HCT116 (cell line): Measurements from ENCODE around the gene VCPKMT. TPM values are rescaled to one million over a fixed set of nuclear protein-coding genes. Genes with fewer than 3 reads are reported as not detected.
"Not testable (repeated sequence)": the region's sequence is repeated elsewhere in the genome, so short reads cannot be mapped to it uniquely, and the experiment has no call there.

Experiments
- ATAC-seq: fragments of 200-7000 bp; cut with Tn5 transposase; 2 replicates; pipeline ENCODE4 v1.9.1; 2020; ENCODE audit warnings: mild to moderate bottlenecking, moderate library complexity
- BruUV-seq: library from RNA; stranded (reverse); fragments of 400-500 nt; replicated peaks from 2 replicates; lab custom pipeline; 2021; lab: Mats Ljungman, UMichigan
- CTCF ChIA-PET: fragments of 300-600 bp; sonication (Branson Sonifier 250); formaldehyde crosslinking; loops from one replicate; lab custom pipeline; 2021; ENCODE audit warnings: antibody characterized with exemption; lab: Charles Lee
- POLR2A ChIA-PET: fragments of 300-600, 350-600 bp; sonication (Branson Sonifier 250); formaldehyde crosslinking; loops from one replicate; lab custom pipeline; 2021; ENCODE audit warnings: antibody characterized with exemption; lab: Charles Lee
- RAD21 ChIA-PET, 2 experiments: fragments of 300-600 bp; sonication (Branson Sonifier 250); formaldehyde crosslinking; loops; one replicate each; lab custom pipeline; 2023; ENCODE audit warnings: low total read pairs in 2 of 2; ENCODE audit not compliant: uncharacterized antibody in 2 of 2, unreplicated experiment in 2 of 2, low non-redundant PET in 1 of 2; lab: Charles Lee
- DNase-seq: peaks from one replicate; pipeline ENCODE4 v3.0.0-alpha.2; 2010; ENCODE audit warnings: low read depth, low spot score
- H2AFZ ChIP-seq: fragments of 200-600 bp; shearing (Covaris generic), sonication (generic); 2 replicates; pipeline ENCODE4 v1.6.1; 2017; ENCODE audit warnings: low read depth, mixed run types, mixed read lengths, antibody characterized with exemption, low read length; ENCODE audit not compliant: poor library complexity, severe bottlenecking
- H3K27ac ChIP-seq: 2 replicates; pipeline ENCODE4 v1.5.1; 2012; ENCODE audit warnings: low read depth, low read length
- H3K27me3 ChIP-seq: fragments of 200-600 bp; sonication (generic); 2 replicates; pipeline ENCODE4 v1.6.1; 2016; ENCODE audit warnings: mixed run types, low read length, mixed read lengths; ENCODE audit not compliant: insufficient read depth
- H3K36me3 ChIP-seq, 2 experiments: fragments of 200-500 bp in 1 of 2; fragments of 200-600 bp in 1 of 2; sonication (Bioruptor generic) in 1 of 2; sonication (generic) in 1 of 2; 2 replicates each; pipeline versions ENCODE4 v1.5.1 to v1.6.1; 2014 to 2016; ENCODE audit warnings: low read length in 2 of 2, inconsistent platforms in 1 of 2, mixed read lengths in 1 of 2, mixed run types in 1 of 2; ENCODE audit not compliant: insufficient read depth in 2 of 2, control insufficient read depth in 1 of 2
- H3K4me1 ChIP-seq, 2 experiments: fragments of 200-600 bp in 1 of 2; sonication (generic) in 1 of 2; 2 replicates each; pipeline versions ENCODE4 v1.5.1 to v1.6.1; 2012 to 2017; ENCODE audit warnings: low read length in 2 of 2, inconsistent platforms in 1 of 2, mild to moderate bottlenecking in 1 of 2, mixed read lengths in 1 of 2, mixed run types in 1 of 2, moderate library complexity in 1 of 2; ENCODE audit not compliant: insufficient read depth in 2 of 2, control insufficient read depth in 1 of 2
- H3K4me2 ChIP-seq: fragments of 200-600 bp; sonication (generic); 2 replicates; pipeline ENCODE4 v1.6.1; 2017; ENCODE audit warnings: mixed run types, low read length, mixed read lengths
- H3K4me3 ChIP-seq, 2 experiments: fragments of 200-600 bp in 1 of 2; sonication (generic) in 1 of 2; replicated peaks in 1 of 2; 2 replicates each; pipeline ENCODE4 v1.5.1; 2011 to 2016; ENCODE audit warnings: low read length in 2 of 2, control low read depth in 1 of 2, low read depth in 1 of 2, mild to moderate bottlenecking in 1 of 2, mixed read lengths in 1 of 2, mixed run types in 1 of 2
- H3K79me2 ChIP-seq: fragments of 200-600 bp; sonication (generic); 2 replicates; pipeline ENCODE4 v1.6.1; 2017; ENCODE audit warnings: mild to moderate bottlenecking, mixed run types, low read length, moderate library complexity, mixed read lengths; ENCODE audit not compliant: insufficient read depth
- H3K9ac ChIP-seq: fragments of 200-600 bp; sonication (generic); 2 replicates; pipeline ENCODE4 v1.6.1; 2016; ENCODE audit warnings: low read length, mixed read lengths
- H3K9me2 ChIP-seq: fragments of 200-600 bp; sonication (generic), shearing (Covaris generic); 2 replicates; pipeline ENCODE4 v1.6.1; 2017; ENCODE audit warnings: mixed run types, mild to moderate bottlenecking, moderate library complexity; ENCODE audit not compliant: insufficient read depth
- H3K9me3 ChIP-seq, 2 experiments: fragments of 200-500 bp in 1 of 2; fragments of 200-600 bp in 1 of 2; sonication (Bioruptor generic) in 1 of 2; sonication (generic) in 1 of 2; 2 replicates each; pipeline ENCODE4 v1.6.1; 2014 to 2017; ENCODE audit warnings: low read length in 2 of 2, mixed read lengths in 2 of 2, inconsistent platforms in 1 of 2, low read depth in 1 of 2, mild to moderate bottlenecking in 1 of 2, mixed run types in 1 of 2, moderate library complexity in 1 of 2; ENCODE audit not compliant: control insufficient read depth in 1 of 2, insufficient read depth in 1 of 2
- H4K20me1 ChIP-seq: fragments of 200-600 bp; sonication (generic), shearing (Covaris generic); 2 replicates; pipeline ENCODE4 v1.6.1; 2017; ENCODE audit warnings: mixed run types, mild to moderate bottlenecking, moderate library complexity; ENCODE audit not compliant: insufficient read depth
- ATF3 ChIP-seq: IDR thresholded peaks from 2 replicates; pipeline ENCODE4 v1.6.1; 2012
- CBX3 ChIP-seq: IDR thresholded peaks from 2 replicates; pipeline ENCODE4 v1.6.1; 2012; ENCODE audit warnings: low read depth
- CEBPB ChIP-seq: IDR thresholded peaks from 2 replicates; pipeline ENCODE4 v1.6.1; 2012; ENCODE audit warnings: low read depth
- EGR1 ChIP-seq: IDR thresholded peaks from 2 replicates; pipeline ENCODE4 v1.6.1; 2012; ENCODE audit warnings: low read depth
- ELF1 ChIP-seq: IDR thresholded peaks from 2 replicates; pipeline ENCODE4 v1.6.1; 2012; ENCODE audit warnings: low read depth, borderline replicate concordance
- EZH2 ChIP-seq: fragments of 200-600 bp; sonication (generic); IDR thresholded peaks from 2 replicates; pipeline ENCODE4 v1.6.1; 2017; ENCODE audit warnings: antibody characterized with exemption, mixed run types
- FOSL1 ChIP-seq: IDR thresholded peaks from 2 replicates; pipeline ENCODE4 v1.6.1; 2012; ENCODE audit warnings: low read depth
- JUND ChIP-seq: IDR thresholded peaks from 2 replicates; pipeline ENCODE4 v1.6.1; 2012
- MAX ChIP-seq: IDR thresholded peaks from 2 replicates; pipeline ENCODE4 v1.6.1; 2012
- REST ChIP-seq: IDR thresholded peaks from 2 replicates; pipeline ENCODE4 v1.6.1; 2012; ENCODE audit warnings: low read depth
- SIN3A ChIP-seq: IDR thresholded peaks from 2 replicates; pipeline ENCODE4 v1.6.1; 2012; ENCODE audit warnings: low read depth
- SP1 ChIP-seq: IDR thresholded peaks from 2 replicates; pipeline ENCODE4 v1.6.1; 2012; ENCODE audit warnings: low read depth
- SRF ChIP-seq: IDR thresholded peaks from 2 replicates; pipeline ENCODE4 v1.6.1; 2012; ENCODE audit warnings: low read depth
- TCF7L2 ChIP-seq: IDR thresholded peaks from 2 replicates; pipeline ENCODE4 v1.7.0; 2011; ENCODE audit warnings: borderline replicate concordance, inconsistent platforms; ENCODE audit not compliant: insufficient read depth, insufficient read length; ENCODE audit errors: extremely low read depth
- ZBTB33 ChIP-seq: IDR thresholded peaks from 2 replicates; pipeline ENCODE4 v1.6.1; 2011; ENCODE audit warnings: mild to moderate bottlenecking, low read length, moderate library complexity; ENCODE audit not compliant: insufficient replicate concordance; ENCODE audit errors: extremely low read depth
- ZFX ChIP-seq: fragments of 450-650 bp; IDR thresholded peaks from 2 replicates; pipeline ENCODE4 v1.6.1; 2017
- ZNF274 ChIP-seq: fragments of 200-500 bp; sonication (Bioruptor generic); IDR thresholded peaks from 2 replicates; pipeline ENCODE4 v1.6.1; 2014; ENCODE audit warnings: mild to moderate bottlenecking, low read depth, low read length, inconsistent platforms
- intact Hi-C: fragments of 100-400 bp; cut with micrococcal nuclease; formaldehyde crosslinking; loops from 2 replicates; pipeline ENCODE4 v1.10.0; 2022
- total RNA-seq: library from RNA; stranded (reverse); gene quantifications from one replicate; pipeline ENCODE4 v1.2.1, GENCODE V29; 2021; ENCODE audit not compliant: unreplicated experiment

VCPKMT gene
- total RNA-seq, 1 experiment from 2014 or later, result 9.7 TPM

- DNase-seq, H3K4me1 ChIP-seq, H3K27me3 ChIP-seq, H3K4me3 ChIP-seq, H3K27ac ChIP-seq, H3K4me2 ChIP-seq, ATAC-seq, RAD21 ChIA-PET, H3K36me3 ChIP-seq, H3K79me2 ChIP-seq, H3K9ac ChIP-seq, CTCF ChIA-PET, BruUV-seq, H2AFZ ChIP-seq, H3K9me3 ChIP-seq, intact Hi-C loops, H3K9me2 ChIP-seq, POLR2A ChIA-PET, H4K20me1 ChIP-seq: not testable (repeated sequence)
Measured at GRCh38 chr14:50073663-50074062, 42.7 kb downstream of the VCPKMT start.

- DNase-seq (no peak), ATAC-seq (no peak)
- no peaks in the 10 kb centered on the region for H3K9me2 ChIP-seq
- no peaks in the 10 kb centered on the region for H3K79me2 ChIP-seq
- no peaks in the 10 kb centered on the region for H3K36me3 ChIP-seq
- intact Hi-C loops, result no loop called here
- no TSS peak for BruUV-seq
- no peak overlapping the region for H3K4me2 ChIP-seq
- ChIA-PET CTCF (no interaction called here), POLR2A (no interaction called here), RAD21 (no interaction called here)
- no peak overlapping the region for H2AFZ ChIP-seq
- H3K27ac ChIP-seq, result no peak overlapping the region
- H3K4me3 ChIP-seq, result no peak overlapping the region
- H4K20me1 ChIP-seq, result no peaks in the 10 kb centered on the region
- no peak overlapping the region for H3K9ac ChIP-seq
- H3K4me1 ChIP-seq, result peaks cover 4 to 10% of the 10 kb centered on the region in 2 experiments; a peak in 3 of 4 replicates
- no peaks in the 10 kb centered on the region for H3K27me3 ChIP-seq
- no peaks in the 10 kb centered on the region for H3K9me3 ChIP-seq
- no peak for TF ChIP-seq CBX3
- no peak for TF ChIP-seq EGR1
- no peak for TF ChIP-seq CEBPB
- no peak for TF ChIP-seq EZH2
- TF ChIP-seq SP1, result no peak
- TF ChIP-seq REST, result no peak
- no peak for TF ChIP-seq ZNF274
- no peak for TF ChIP-seq SRF
- no peak for TF ChIP-seq FOSL1
- TF ChIP-seq ZBTB33, result no peak
- TF ChIP-seq ELF1, result no peak
- TF ChIP-seq SIN3A, result no peak
- TF ChIP-seq MAX, result no peak
- no peak for TF ChIP-seq ZFX
- no peak for TF ChIP-seq TCF7L2
- TF ChIP-seq JUND, result no peak
- TF ChIP-seq ATF3, result no peak
Measured at GRCh38 chr14:50072395-50072794, 44.0 kb downstream of the VCPKMT start.
